ENCODE results near the gene ABCA1. TPM values are rescaled to one million over a fixed set of nuclear protein-coding genes. Genes with fewer than 3 reads are reported as not detected.
"Not testable (repeated sequence)": the region's sequence is repeated elsewhere in the genome, so short reads cannot be mapped to it uniquely, and the experiment has no call there.

The ABCA1 gene
- polyA plus RNA-seq, 3 donors from 2014 or later = 0.09 to 0.10 TPM; not detected in 1

DNA sequence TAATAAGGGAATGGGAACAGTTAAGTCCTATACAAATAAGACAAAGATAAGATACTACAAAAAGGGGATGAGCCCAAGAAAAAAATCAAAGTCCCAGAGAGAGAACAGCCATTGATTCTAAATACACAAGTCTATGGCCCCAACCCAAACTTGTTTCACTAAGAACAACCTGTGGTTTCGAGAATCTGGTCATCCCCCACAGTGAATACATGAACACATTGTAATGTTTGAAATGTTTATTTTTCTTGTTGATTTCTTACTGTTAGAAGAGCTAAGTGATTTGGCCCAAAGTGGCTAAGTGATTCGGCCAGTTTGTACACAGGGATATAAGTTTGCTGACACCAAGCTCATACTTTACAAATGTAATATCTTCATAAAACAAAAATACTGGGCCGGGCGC is 3.3 kb upstream of the ABCA1 start:
- Mint-ChIP-seq H3K36me3 (no peaks in the 10 kb centered on the region), H3K4me1 (peaks cover 24 to 34% of the 10 kb centered on the region in 2 donors), H3K27ac (no peak overlapping the region), H3K27me3 (ENCODE audit: low read depth in 3 of 3) (peaks cover 10 to 13% (median 13%) of the 10 kb centered on the region in 3 donors), H3K9me3 (no peaks in the 10 kb centered on the region), H3K4me3 (no peak overlapping the region)
- no peak for DNase-seq

- Mint-ChIP-seq H3K36me3 (no peaks in the 10 kb centered on the region), H3K9me3 (no peaks in the 10 kb centered on the region), H3K27ac (peak overlapping the region in 3 of 6 donors; percentile 62 to 78 (median 73)), H3K4me1 (peaks cover 24 to 30% of the 10 kb centered on the region in 2 donors), H3K4me3 (peak overlapping the region; percentile 77 to 93 (median 89)), H3K27me3 (ENCODE audit: low read depth in 3 of 3) (peaks cover 16 to 26% (median 21%) of the 10 kb centered on the region in 3 donors)
- peak; percentile 15 to 24 (median 16) for DNase-seq
Measured at GRCh38 chr9:104927216-104927911, 591 bp downstream of the ABCA1 start.

DNA sequence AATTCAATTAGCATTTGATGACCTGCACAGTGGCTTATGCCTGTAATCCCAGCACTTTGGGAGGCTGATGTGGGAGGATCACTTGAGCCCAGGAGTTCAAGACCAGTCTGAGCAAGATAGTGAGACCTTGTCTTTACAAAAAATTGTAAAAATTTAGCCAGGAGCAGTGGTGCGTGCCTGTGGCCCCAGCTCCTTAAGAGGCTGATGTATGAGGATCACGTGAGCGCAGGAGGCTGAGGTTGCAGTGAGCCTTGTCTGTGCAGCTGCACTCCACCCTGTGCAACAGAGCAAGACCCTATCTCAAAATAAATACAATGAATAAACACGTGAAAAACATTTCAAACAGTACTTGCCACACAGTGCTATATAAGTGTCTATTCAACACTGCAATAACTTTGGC is 4.2 kb downstream of the ABCA1 start:
- Mint-ChIP-seq H3K27me3 (ENCODE audit: low read depth in 3 of 3) (peaks cover 9 to 28% (median 24%) of the 10 kb centered on the region in 3 donors), H3K9me3 (no peaks in the 10 kb centered on the region), H3K4me3 (no peak overlapping the region), H3K27ac (no peak overlapping the region), H3K4me1 (peaks cover 24 to 30% of the 10 kb centered on the region in 2 donors), H3K36me3 (no peaks in the 10 kb centered on the region)
- DNase-seq = no peak

- H3K4me1 Mint-ChIP-seq = peaks cover 21 to 26% of the 10 kb centered on the region in 2 donors
- no peak overlapping the region for H3K4me3 Mint-ChIP-seq
- H3K27ac Mint-ChIP-seq = no peak overlapping the region
- DNase-seq = no peak
- peaks cover 9 to 28% (median 22%) of the 10 kb centered on the region in 3 donors for H3K27me3 Mint-ChIP-seq (ENCODE audit: low read depth in 3 of 3)
- no peaks in the 10 kb centered on the region for H3K36me3 Mint-ChIP-seq
- no peaks in the 10 kb centered on the region for H3K9me3 Mint-ChIP-seq
Measured at GRCh38 chr9:104923289-104923688, 4.7 kb downstream of the ABCA1 start.

DNA sequence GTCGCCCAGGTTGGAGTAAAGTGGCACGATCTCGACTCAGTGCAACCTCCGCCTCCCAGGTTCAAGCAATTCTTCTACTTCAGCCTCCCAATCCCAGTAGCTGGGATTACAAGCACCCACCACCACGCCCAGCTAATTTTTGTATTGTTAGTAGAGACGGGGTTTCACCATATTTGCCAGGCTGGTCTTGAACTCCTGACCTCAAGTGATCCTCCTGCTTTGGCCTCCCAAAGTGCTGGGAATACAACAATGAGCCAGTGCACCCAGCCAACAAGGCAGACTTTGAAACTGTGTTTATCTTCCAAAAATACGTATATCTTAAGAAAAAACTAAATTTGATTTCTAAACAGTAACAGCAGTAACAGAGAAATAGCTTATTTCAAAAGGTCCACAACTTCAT is 5.2 kb downstream of the ABCA1 start:
- H3K27ac Mint-ChIP-seq, DNase-seq, H3K36me3 Mint-ChIP-seq, H3K4me3 Mint-ChIP-seq, H3K9me3 Mint-ChIP-seq: not testable (repeated sequence)
- H3K27me3 Mint-ChIP-seq (ENCODE audit: low read depth in 3 of 3) = peaks cover 9 to 27% (median 22%) of the 10 kb centered on the region in 3 donors
- H3K4me1 Mint-ChIP-seq = peaks cover 18 to 20% of the 10 kb centered on the region in 2 donors

DNA sequence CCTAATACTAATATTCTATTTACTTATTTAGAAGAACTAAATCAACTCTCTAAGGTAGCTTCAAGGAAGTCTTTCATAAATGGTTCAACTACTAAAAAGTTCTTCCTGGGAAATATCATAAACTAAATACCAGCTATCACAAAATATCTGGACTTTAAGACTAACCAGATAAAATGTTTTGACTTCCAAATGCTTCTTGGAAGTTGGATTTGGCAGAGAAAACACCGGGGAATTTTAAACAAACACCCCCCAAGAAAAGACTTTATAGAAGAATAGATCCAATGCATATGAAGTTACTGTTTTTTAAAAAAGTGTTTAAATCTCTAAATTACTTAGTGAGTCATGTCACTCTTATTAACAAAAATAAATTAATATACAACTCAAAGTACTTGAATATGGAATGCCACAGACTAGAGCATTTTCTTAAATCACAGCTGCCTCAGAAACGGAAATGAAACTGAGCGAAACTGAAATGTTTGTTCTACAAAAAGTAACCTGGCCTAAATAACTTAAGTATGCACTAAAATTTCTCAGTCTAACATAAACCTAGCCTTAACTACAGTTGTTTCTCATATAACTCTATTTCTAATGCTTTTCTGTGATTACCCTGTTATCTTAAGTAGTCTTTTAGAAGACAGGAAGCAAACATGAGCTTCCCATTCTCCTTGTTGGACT is 6.8 kb downstream of the ABCA1 start:
- Mint-ChIP-seq H3K27ac (no peak overlapping the region), H3K4me1 (peaks cover 6 to 8% of the 10 kb centered on the region in 2 donors), H3K36me3 (no peaks in the 10 kb centered on the region), H3K9me3 (no peaks in the 10 kb centered on the region), H3K4me3 (no peak overlapping the region), H3K27me3 (ENCODE audit: low read depth in 3 of 3) (peaks cover 7 to 22% (median 17%) of the 10 kb centered on the region in 3 donors)
- DNase-seq = no peak

DNA sequence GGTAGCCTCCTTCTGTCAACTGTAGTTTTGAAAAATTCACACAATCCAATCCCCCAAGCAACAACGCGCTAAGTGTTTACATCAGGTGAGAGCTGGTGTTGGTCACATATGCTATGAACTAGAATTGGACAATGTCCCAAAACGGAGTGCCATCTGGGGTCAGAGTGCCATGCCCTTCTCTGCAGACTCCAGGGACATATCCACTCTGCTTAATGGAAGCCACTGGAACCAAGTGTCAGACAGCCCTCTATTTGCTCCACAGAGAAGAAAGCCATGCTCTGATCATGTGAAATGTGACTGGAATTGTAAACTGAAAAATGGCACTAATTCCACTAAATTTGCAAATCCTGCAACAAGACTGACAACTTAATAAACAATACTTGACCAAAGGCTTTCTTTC is 12.2 kb downstream of the ABCA1 start:
- no peak overlapping the region for H3K27ac Mint-ChIP-seq
- peaks cover 0 to 3% (median 3%) of the 10 kb centered on the region in 3 donors for H3K27me3 Mint-ChIP-seq (ENCODE audit: low read depth in 3 of 3)
- H3K36me3 Mint-ChIP-seq = no peaks in the 10 kb centered on the region
- no peak for DNase-seq
- no peak overlapping the region for H3K4me3 Mint-ChIP-seq
- no peaks in the 10 kb centered on the region for H3K4me1 Mint-ChIP-seq
- H3K9me3 Mint-ChIP-seq = peaks cover 0 to 1% (median 0%) of the 10 kb centered on the region in 6 donors

DNA sequence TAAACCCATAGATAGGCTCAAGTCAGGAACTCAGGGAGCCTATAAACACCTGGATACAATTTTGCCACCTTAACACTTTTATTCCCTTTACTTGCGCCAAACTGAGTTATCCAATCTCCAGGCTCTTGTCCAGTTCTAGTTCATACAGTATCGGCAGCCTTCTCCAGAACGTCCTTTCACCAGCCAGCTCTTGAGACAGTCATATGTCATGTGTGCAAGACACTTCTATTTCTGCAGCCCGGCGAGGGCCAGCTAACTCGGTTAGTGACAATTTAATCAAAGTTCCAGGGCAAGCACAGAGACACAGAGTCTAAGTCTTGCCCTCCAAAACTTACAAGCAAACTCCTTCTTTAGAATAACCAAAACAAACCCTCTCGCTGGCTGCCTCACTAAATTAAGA is 12.9 kb downstream of the ABCA1 start:
- Mint-ChIP-seq H3K36me3 (no peaks in the 10 kb centered on the region), H3K27ac (no peak overlapping the region), H3K4me3 (no peak overlapping the region), H3K27me3 (ENCODE audit: low read depth in 3 of 3) (peaks cover 0 to 3% (median 3%) of the 10 kb centered on the region in 3 donors), H3K9me3 (peaks cover 0 to 1% (median 0%) of the 10 kb centered on the region in 6 donors), H3K4me1 (no peaks in the 10 kb centered on the region)
- no peak for DNase-seq

DNA sequence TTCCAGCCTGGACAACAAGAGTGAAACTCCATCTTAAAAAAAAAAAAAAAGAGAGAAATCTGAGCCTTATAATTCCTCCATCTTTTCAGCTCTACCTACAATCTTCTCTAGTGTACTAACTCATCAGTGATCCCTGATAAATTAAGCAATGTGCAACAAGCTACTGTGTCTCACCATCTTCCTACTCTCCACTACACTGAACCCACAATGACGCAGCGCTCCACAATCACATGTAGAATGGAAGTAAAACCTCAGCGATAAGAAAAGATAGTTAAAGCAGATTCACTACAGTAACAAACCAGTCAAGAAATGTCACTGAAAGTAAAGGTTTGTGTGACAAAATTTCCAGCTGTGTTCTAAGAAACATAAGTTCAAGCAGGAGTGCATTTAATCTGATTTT is 13.5 kb downstream of the ABCA1 start:
- Mint-ChIP-seq H3K4me3 (no peak overlapping the region), H3K36me3 (no peaks in the 10 kb centered on the region), H3K27ac (no peak overlapping the region), H3K4me1 (peaks cover 3% of the 10 kb centered on the region in 2 donors), H3K9me3 (peaks cover 0 to 1% (median 0%) of the 10 kb centered on the region in 6 donors), H3K27me3 (ENCODE audit: low read depth in 3 of 3) (peaks cover 0 to 4% (median 3%) of the 10 kb centered on the region in 3 donors)
- no peak for DNase-seq

- H3K27me3 Mint-ChIP-seq (ENCODE audit: low read depth in 3 of 3) = peaks cover 2 to 8% (median 3%) of the 10 kb centered on the region in 3 donors
- no peak for DNase-seq
- no peak overlapping the region for H3K4me3 Mint-ChIP-seq
- H3K27ac Mint-ChIP-seq = no peak overlapping the region
- no peaks in the 10 kb centered on the region for H3K36me3 Mint-ChIP-seq
- H3K9me3 Mint-ChIP-seq = peaks cover 0 to 1% (median 0%) of the 10 kb centered on the region in 6 donors
- H3K4me1 Mint-ChIP-seq = peaks cover 7% of the 10 kb centered on the region in 2 donors
Measured at GRCh38 chr9:104912606-104913005, 15.3 kb downstream of the ABCA1 start.

DNA sequence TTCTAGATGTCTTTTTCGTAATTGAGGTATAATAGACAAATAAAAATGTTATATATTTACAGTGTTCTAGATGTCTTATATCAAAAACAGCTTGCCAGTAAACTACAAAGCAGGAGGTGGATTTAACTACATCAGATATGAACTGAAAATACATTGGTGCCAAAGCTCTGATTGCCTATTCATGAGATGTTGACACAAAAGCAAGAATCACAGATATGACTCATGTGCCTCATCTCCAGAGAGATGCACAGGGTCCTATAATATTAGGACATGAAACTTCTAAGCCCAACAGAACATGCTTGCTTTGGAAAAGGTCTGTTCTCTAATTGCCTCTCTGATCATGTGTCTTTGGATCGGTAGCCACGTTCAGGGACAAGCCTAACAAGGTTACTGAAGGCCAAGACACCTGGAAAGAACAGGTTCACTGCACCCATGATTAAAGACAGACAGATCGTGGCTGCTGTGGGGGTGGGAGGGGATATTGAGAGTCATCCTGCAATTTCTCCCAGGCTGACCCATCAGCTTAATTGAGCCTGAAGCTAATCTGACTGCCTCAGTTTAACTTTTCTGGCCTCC is 16.8 kb downstream of the ABCA1 start:
- Mint-ChIP-seq H3K27ac (no peak overlapping the region), H3K4me3 (no peak overlapping the region), H3K27me3 (ENCODE audit: low read depth in 3 of 3) (peaks cover 2 to 9% (median 3%) of the 10 kb centered on the region in 3 donors), H3K9me3 (peaks cover 0 to 1% (median 0%) of the 10 kb centered on the region in 6 donors), H3K36me3 (no peaks in the 10 kb centered on the region), H3K4me1 (peaks cover 7% of the 10 kb centered on the region in 2 donors)
- no peak for DNase-seq

DNA sequence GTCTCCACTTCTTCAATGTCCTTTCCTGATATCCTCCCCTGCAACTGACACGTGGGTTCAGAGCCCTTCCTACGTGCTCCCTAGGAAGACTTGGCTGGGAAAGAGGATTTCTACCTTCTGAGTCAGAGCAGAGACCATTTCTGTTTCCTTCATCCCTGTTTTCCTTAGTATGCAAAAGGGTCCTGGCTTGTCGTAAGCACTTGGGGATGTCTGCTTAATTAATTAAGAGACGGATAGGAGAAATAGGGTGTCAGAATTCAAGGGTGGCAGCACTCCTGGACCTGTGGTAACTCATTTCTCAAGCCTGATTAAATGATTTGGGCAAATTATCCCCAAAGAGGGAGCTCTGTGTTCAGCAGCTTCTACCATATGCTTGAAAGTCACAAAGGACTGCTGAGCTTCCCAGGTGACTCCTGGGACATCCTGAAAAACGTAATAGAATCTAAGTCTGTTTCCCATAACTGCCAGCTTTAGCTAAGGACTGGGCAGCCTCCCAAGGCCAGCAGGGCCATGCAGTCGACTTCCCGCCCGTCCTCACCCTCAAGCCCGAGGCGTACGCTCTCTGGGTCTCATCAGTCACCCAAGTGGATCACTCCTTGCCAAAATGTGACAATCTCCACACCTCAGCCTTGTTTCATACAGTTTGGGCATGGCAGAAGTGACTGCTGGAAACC is 20.5 kb downstream of the ABCA1 start:
- no peak overlapping the region for H3K4me3 Mint-ChIP-seq
- no peak overlapping the region for H3K27ac Mint-ChIP-seq
- H3K4me1 Mint-ChIP-seq = peaks cover 7% of the 10 kb centered on the region in 2 donors
- no peaks in the 10 kb centered on the region for H3K36me3 Mint-ChIP-seq
- DNase-seq = no peak
- H3K9me3 Mint-ChIP-seq = no peaks in the 10 kb centered on the region
- H3K27me3 Mint-ChIP-seq (ENCODE audit: low read depth in 3 of 3) = peaks cover 0 to 11% (median 5%) of the 10 kb centered on the region in 3 donors

GRCh38 chr9:104906441-104907277 is 21.3 kb downstream of the ABCA1 start:
- H3K4me3 Mint-ChIP-seq = no peak overlapping the region
- DNase-seq = no peak
- H3K27ac Mint-ChIP-seq = no peak overlapping the region
- peaks cover 0 to 11% (median 5%) of the 10 kb centered on the region in 3 donors for H3K27me3 Mint-ChIP-seq (ENCODE audit: low read depth in 3 of 3)
- H3K4me1 Mint-ChIP-seq = peaks cover 7% of the 10 kb centered on the region in 2 donors
- no peaks in the 10 kb centered on the region for H3K9me3 Mint-ChIP-seq
- no peaks in the 10 kb centered on the region for H3K36me3 Mint-ChIP-seq

All from immature natural killer cell (primary cell).